GM18519 (cell line): Measurements from ENCODE around the gene SRRM1.
"Not testable (repeated sequence)": the region's sequence is repeated elsewhere in the genome, so short reads cannot be mapped to it uniquely, and the experiment has no call there.

ENCODE experiments used
- ATAC-seq: cut with Tn5 transposase; IDR thresholded peaks from one replicate; pipeline ENCODE4 v1.9.1; 2021; ENCODE audit warnings: mild to moderate bottlenecking, moderate library complexity; ENCODE audit not compliant: unreplicated experiment, low FRiP score

SRRM1 gene

GRCh38 chr1:24643363-24644099, 429 bp downstream of the SRRM1 start:
- ATAC-seq: peak; percentile 10

DNA sequence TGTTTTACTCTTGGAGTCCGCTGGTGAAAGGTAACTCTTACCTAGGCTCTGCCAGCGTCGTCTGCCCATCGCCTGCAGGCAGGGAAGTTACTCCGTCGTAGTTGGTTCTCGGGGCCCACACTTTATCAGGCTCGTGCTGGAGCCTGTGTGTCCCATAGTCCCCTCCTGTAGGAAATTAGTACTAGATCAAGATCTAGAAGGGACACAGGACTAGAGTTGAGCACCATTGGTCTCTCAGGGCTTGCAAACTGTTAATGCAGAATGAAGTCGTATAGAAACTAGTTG, 940 bp downstream of the SRRM1 start:
- ATAC-seq: no peak

DNA sequence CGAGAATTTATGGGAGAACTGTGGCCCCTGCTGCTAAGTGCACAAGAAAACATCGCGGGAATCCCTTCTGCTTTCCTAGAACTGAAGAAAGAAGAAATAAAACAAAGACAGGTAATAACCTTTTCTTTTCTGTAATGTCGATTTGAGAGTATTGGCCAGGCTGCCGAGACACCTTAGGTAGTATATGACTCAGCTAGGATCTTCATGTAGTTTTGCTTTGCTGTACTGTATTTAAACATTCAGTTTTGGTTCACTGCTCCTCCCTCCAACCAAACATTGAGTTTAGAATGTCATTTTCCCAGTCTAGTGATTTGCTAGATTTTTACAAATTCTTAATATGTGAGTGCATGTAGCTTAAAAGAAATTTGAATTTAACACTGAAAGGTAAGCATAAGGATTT, 5.8 kb downstream of the SRRM1 start:
- no peak for ATAC-seq

DNA sequence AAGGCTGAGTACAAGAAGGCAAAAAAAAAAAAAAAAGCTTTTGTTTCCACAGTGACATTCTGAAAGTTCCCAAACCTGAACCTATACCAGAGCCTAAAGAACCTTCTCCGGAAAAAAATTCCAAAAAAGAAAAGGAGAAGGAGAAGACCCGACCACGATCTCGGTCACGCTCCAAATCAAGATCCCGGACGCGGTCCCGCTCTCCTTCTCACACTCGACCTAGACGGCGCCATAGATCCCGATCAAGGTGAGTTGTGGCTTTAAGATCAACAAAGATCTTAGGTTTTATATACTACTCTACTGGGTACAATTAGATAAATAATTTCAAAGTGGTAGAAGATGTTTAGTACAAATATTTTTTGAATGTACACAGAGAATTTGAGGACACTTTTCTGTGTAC, 9.3 kb downstream of the SRRM1 start:
- ATAC-seq: no peak

- ATAC-seq: no peak
These were observed 10.9 kb downstream of the SRRM1 start for GRCh38 chr1:24654010-24654409.

- no peak for ATAC-seq
These were observed 12.9 kb downstream of the SRRM1 start for GRCh38 chr1:24656046-24656445.

GRCh38 chr1:24657781-24658180, 14.7 kb downstream of the SRRM1 start:
- ATAC-seq: no peak

DNA sequence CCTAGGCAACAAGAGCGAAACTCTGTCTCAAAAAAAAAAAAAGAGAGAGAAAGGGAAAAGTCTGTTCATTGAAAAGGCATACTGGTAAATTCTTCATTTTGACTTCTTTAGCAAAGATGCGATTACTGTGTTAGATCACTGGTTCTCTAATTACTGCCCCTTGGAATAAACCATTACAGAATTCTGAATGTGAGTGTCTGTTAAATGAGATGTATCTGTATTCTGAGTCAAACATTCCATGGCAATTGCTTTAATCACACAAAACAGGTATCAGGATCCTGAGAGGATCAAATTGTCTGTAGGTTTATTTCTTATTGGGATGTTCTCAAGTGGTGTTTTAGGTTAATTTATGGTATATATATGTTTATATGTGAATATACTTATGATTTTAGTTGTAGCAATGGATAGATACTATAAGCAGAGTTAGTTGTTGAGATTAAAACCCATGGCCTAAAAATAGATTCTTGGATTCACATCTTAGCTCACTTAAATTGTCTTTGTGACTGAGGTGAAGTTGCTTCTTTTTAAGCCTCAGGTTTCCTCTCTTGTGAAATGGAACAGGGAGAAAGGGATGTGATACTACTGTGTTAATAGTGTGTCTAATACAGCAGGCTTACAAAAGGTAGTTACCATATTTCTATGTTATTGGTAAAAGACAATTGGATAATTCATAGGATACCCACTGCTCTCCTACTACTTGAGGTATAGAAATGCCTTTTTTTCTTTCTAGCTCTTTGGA, 16.2 kb downstream of the SRRM1 start:
- no peak for ATAC-seq

DNA sequence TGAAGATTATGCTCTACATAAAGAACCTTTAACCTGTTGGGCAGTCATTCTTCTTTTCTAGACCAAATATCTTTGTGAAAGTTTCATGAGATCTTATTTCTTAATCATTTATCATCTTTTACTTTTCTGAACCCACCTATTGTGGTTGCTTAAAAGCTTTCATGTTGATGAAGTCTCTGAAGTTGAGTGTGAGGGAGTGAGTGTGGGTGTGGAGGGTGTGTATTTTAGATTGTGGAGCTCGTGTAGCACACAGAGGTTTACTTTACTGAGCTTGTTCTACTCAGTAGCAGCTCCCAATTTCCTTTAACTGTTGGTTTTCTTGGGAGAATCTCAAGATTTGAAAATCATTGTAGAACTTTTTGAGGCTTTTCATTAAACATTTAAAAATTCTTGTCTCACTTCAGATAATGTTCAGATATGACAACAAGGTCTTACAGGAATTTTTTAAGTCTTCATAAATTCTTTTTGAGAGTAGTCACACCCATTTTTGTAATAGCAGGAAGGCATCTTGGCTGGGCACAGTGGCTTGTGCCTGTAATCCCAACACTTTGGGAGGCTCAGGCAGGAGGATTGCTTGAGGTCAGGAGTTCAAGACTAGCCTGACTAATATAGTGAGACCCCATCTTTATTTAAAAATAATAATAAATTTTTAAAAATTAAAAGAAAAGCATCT, 17.0 kb downstream of the SRRM1 start:
- ATAC-seq: no peak

DNA sequence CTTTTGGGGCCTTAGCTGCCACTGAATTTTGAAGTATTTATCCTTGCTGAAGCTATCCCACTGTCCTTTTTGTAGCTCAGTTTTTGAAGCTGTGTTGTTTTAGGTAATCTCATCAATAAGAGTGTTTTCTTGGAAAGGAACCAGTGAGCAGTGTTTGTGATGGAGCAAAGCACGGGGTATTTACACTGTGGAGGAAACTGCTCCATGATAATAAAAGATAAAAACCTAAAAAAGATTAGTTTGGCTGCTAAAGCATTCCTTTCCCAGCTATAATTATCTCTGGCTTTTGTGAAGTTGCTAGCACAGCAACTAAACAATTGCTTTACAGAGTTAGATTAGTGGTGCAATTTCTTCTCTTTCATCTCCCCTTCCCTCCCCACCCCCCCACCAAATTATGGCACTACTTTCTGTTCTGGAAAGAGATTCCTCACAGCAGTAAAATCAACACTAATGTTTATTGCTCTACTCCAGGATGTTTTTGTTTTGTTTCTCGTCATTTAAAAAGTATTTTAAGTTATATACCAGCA, 21.5 kb downstream of the SRRM1 start:
- no peak for ATAC-seq

DNA sequence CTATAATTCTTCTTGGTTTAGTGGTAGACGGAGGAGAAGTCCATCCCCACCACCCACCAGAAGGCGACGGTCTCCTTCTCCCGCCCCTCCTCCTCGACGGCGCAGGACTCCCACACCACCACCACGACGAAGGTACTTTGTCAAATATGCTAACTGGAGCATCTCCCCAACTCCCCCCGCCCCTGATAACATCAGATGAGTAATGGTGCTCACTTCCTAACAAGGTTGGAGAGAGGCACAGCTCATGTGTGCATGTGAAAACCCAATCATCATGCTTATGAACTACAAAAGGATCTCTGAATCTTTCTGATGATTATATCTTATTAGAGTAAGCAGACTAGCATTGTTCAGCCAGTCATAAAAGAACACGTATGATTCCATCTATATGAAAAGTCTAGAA, 23.7 kb downstream of the SRRM1 start:
- no peak for ATAC-seq

DNA sequence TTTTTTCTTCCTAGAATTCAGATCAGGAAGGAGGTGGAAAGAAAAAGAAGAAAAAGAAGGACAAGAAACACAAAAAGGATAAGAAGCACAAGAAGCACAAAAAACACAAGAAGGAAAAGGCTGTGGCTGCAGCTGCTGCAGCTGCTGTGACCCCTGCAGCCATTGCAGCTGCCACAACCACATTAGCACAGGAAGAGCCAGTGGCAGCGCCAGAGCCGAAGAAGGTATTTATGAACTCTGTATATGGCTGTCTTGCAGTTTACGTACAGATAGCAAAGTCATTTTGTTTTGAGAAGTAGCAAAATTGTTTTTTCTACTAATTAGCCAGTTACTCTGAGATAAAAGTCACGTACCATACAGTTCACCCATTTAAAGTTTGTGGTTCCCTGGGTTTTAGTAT, 28.3 kb downstream of the SRRM1 start:
- not testable (repeated sequence) for ATAC-seq

- not testable (repeated sequence) for ATAC-seq
These were observed 29.6 kb downstream of the SRRM1 start for GRCh38 chr1:24672686-24673085.

- ATAC-seq: no peak
These were observed 30.2 kb downstream of the SRRM1 start for GRCh38 chr1:24673341-24673740.

GRCh38 chr1:24678421-24678820, 35.3 kb downstream of the SRRM1 start:
- not testable (repeated sequence) for ATAC-seq

DNA sequence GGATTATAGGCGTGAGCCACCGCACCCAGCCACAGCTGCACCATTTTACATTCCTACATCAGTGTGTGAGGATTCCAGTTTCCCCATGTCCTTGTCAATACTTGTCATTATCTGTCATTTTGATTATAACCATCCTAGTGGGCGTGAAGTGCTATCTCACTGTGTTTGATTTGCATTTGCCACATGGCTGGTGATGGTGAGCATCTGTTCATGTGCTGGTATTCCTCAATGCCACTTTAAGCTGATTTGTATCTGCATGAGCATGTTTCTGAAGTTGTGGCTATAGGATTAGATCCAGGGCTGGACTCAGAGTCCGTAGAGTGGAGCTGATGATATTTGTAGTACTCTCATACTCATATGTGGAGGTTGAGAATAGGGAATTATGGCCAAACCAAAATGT, 36.6 kb downstream of the SRRM1 start:
- ATAC-seq: no peak

DNA sequence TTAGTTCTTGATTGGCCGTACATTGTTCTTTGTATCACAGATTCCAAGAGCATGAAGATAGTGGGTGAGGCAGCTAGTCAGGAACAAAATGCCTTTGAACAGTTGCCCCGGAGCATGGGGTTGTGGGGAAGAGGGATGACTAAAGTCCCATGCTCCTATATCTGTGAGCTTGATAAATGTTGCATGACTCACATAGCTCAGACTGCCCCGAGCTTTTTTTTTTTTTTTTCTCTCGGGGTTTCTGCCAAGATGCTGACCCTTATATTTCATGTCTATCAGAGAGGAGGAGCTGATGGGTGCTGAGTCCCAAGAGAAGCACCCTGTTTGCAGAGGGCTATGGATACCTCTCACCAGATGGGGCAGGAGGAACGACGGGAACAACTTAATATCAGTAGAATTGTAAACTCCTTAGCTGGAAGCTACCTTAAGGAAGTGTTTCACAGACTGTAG, 40.6 kb downstream of the SRRM1 start:
- no peak for ATAC-seq

DNA sequence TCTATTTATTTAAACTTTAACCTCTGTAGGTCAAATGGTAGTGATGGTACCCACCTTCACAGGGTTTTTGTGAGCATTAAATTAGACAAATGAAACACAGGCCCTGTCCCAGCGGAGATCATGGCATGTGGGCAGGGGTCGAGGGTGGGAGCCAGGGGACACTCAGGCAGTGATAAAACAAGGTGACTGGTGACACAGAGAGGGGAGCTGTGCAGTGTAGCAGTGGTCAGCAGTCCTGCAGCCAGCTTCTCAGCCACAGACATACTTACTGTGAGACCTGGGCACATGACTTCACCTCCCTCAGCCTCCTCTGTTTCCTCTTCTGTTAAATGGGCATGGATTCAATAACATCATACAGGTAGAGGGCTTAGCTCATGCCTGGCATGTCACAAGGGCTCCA, 44.9 kb downstream of the SRRM1 start:
- no peak for ATAC-seq

GRCh38 chr1:24688621-24689195, 45.6 kb downstream of the SRRM1 start:
- no peak for ATAC-seq

DNA sequence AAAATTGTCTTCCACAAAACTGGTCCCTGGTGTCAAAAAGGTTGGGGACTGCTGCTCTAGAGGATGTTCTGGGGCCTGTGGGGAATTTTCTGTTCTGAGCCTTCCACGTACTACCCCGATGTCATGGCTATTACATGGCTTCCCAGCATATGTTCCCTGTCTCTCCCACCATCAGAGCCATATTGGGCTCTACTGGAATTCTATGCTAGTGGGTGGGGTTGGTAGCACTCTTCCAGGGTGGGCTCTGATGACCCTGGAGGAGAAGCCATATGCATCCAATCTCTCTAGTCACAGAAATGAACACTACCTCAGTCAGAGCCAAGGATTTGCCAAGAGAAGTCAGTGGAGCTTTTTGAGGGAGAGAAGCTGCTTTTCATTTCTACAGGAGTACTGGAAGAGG, 47.9 kb downstream of the SRRM1 start:
- ATAC-seq: no peak

- ATAC-seq: no peak
These were observed 49.4 kb downstream of the SRRM1 start for GRCh38 chr1:24692351-24692980.
